Measurements from ENCODE around the gene SPPL2B.
"Not testable (repeated sequence)": the region's sequence is repeated elsewhere in the genome, so short reads cannot be mapped to it uniquely, and the experiment has no call there.

Gene SPPL2B, protein sequence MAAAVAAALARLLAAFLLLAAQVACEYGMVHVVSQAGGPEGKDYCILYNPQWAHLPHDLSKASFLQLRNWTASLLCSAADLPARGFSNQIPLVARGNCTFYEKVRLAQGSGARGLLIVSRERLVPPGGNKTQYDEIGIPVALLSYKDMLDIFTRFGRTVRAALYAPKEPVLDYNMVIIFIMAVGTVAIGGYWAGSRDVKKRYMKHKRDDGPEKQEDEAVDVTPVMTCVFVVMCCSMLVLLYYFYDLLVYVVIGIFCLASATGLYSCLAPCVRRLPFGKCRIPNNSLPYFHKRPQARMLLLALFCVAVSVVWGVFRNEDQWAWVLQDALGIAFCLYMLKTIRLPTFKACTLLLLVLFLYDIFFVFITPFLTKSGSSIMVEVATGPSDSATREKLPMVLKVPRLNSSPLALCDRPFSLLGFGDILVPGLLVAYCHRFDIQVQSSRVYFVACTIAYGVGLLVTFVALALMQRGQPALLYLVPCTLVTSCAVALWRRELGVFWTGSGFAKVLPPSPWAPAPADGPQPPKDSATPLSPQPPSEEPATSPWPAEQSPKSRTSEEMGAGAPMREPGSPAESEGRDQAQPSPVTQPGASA

DNA sequence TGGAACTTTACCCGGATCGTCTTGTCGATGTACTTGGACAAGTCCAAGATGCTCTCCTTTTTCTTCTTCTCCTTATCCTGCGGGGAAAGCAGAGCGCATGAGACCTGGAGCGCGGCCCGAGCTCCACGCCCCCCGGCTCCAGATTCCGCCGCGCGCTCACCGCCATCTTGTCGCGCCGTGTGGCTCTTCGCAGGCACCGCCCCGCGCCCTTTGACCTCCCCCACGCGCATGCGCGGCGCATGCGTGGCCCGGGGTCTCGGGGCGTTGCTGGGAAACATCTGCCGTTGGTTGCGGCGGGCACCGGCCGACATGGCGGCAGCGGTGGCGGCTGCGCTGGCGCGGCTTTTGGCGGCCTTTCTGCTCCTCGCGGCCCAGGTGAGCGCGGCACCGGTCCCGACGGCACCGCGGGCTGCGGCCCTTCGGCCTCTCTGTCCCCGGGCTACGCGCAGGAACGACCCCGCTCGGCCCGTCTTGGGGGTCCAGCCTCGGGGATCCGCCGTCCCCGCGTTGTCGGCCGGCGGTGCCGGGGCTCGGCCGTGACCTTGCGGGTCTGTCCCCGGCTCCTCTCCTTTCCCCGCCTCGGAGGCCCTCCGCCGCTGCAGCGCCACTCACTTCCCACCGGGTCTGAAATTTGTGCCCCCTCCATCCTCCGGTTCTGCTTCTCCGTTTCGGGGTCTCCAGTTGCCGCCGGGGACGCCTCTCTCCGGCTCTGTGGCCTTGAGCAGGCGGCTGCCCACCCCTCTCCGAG, at the start of gene SPPL2B, which contains the start of gene LSM7:
TSS of gene SPPL2B (plus strand) at position 284 of the 748 bp plus-strand sequence. CDS start at position 310, 26 bp downstream.
TSS of gene LSM7 (minus strand) at position 186 of the 748 bp plus-strand sequence. CDS start at position 166, 20 bp downstream.
- DNase-seq = peak; percentile 90

DNA sequence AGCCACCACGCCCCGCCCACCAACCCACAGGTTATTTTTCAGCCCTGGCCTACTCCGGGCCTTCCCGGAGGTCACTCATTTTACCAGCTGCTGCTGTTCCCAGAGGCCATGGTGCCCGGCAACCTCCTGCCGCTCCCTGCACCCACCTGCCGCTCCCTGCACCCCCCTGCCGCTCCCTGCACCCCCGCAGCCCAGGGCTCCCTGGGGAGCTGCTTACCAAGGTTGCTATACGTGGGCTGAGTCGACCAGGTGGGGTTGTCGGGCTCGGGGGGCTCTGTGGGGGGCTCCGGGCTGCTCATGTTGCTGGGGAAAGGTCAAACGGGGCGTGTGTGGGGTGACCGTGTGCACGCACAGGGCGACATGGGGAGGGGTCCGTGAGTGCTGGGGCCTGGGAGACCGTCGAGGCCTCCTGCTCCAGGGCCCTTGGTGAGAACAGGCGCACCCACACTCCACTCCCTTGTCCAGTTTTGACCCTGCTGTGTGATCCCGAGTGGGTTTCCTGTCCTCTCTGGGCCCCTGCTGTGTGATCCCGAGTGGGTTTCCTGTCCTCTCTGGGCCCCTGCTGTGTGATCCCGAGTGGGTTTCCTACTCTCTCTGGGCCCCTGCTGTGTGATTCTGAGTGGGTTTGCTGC, 47.7 kb upstream of the SPPL2B start:
- no peak for DNase-seq

DNA sequence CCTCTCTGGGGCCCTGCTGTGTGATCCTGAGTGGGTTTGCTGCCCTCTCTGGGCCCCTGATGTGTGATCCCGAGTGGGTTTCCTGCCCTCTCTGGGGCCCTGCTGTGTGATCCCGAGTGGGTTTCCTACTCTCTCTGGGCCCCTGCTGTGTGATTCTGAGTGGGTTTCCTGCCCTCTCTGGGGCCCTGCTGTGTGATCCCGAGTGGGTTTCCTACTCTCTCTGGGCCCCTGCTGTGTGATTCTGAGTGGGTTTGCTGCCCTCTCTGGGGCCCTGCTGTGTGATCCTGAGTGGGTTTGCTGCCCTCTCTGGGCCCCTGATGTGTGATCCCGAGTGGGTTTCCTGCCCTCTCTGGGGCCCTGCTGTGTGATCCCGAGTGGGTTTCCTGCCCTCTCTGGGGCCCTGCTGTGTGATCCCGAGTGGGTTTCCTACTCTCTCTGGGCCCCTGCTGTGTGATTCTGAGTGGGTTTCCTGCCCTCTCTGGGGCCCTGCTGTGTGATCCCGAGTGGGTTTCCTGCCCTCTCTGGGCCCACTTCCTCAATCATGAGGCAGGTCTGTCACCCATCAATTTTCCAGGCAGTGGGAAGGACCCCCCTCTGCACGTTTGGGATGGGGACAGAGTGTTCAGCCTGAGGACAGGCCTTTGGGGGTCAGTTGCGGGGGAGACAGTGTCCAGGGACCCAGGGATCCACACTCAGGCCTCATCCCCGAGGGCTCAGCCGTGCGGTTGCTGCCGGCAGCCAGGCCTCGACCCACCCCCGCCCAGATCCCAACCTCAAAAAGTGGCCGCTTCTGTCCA, 47.0 kb upstream of the SPPL2B start:
- not testable (repeated sequence) for DNase-seq

GRCh38 chr19:2282062-2282861, 46.2 kb upstream of the SPPL2B start, which contains the start of gene PEAK3:
PEAK3 (minus strand) TSS chr19:2282175; CDS start chr19:2280931, 1,244 bp downstream.
- DNase-seq = no peak

- DNase-seq = no peak
Measured at GRCh38 chr19:2282862-2283237, 45.6 kb upstream of the SPPL2B start.

DNA sequence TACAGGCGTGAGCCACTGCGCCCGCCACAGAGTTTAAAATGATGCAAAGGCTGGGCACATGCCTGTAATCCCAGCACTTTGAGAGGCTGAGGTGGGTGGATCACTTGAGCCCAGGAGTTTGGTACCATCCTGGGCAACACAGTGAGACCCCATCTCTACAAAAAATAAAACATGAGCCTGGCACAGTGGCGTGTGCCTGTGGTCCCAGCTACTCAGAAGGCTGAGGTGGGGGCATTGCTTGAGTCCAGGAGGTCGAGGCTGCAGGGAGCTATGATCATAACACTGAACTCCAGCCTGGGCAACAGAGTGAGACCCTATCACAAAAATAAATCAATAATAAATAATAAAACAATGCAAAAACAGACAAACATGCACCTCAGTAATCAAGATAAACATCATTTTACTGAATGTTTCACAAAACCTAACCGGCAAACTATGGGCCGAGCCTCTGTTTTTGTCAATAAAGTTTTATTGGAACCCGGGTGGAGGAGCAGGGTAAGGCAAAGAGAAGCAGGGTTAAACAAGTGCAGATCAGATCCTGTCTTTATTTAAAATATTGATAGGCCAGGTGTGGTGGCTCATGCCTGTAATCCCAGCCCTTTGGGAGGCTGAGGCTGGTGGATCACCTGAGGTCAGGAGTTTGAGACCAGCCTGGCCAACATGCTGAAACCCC, 44.5 kb upstream of the SPPL2B start:
- no peak for DNase-seq

- DNase-seq = no peak
Measured at GRCh38 chr19:2286402-2287140, 41.9 kb upstream of the SPPL2B start.

DNA sequence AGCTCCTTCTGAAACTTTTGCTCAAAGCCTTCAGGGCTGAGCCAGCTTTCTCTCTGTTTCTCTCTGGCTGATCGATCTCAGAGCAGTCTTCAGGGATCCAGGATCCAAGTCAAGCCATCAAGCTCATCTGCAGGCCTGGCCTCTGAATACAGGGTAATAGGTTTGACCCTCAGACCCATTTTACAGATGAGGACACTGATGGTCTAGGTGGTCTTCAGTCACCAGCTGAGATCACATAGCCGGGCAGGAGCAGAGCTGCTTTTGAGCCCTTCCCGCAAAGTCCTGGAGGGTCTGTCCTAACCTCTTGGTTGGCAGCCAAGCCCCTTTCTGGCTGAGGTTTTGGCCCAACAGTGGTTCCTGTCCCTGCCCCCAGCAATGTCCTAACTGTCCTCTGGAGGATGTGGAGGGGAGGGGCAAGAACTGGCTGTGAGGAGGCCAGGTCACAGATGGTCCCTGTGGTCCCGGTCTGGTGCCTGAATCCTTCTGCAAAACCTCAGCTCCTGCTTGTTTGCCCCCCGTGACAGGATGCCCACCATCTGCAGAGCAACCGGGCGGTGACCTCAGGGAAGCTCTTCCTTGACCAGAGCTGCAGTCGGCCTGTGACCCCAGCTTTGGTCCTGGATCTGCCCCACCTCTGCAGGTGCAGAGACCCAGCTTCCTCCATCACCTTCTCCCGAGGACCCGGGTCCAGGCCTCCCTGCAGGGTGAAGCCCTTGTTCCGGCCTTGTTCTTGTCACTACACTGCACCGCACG, 40.7 kb upstream of the SPPL2B start:
- DNase-seq = no peak

DNA sequence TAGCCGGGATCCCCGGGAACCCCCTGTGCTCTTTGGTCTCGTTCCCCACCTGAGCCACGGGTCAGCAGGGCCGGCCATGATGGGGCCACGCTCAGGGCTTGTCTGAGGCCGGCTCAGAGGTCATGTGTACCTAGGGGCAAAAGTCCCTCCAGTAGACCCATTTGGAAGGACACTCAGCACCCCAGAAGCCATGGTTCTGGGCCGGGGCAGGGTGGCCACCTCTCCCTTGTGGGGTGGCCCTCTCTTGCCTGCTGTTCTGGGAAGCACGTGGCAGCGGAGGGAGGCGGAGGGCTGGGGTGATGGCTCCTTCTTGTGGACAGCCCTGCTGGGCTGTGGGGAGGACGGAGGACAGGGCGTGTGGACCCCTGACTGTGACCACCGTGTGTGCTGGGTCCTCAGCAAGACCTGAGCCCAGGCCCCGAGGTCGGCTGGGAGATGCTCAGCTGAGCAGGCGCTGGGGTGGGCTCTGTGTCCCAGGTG, 40.1 kb upstream of the SPPL2B start:
- DNase-seq = no peak

- DNase-seq = no peak
Measured at GRCh38 chr19:2288818-2289713, 39.4 kb upstream of the SPPL2B start.

- DNase-seq = peak; percentile 53
Measured at GRCh38 chr19:2289714-2290435, 38.6 kb upstream of the SPPL2B start.

GRCh38 chr19:2290441-2291184, 37.9 kb upstream of the SPPL2B start:
- peak; percentile 25 for DNase-seq

DNA sequence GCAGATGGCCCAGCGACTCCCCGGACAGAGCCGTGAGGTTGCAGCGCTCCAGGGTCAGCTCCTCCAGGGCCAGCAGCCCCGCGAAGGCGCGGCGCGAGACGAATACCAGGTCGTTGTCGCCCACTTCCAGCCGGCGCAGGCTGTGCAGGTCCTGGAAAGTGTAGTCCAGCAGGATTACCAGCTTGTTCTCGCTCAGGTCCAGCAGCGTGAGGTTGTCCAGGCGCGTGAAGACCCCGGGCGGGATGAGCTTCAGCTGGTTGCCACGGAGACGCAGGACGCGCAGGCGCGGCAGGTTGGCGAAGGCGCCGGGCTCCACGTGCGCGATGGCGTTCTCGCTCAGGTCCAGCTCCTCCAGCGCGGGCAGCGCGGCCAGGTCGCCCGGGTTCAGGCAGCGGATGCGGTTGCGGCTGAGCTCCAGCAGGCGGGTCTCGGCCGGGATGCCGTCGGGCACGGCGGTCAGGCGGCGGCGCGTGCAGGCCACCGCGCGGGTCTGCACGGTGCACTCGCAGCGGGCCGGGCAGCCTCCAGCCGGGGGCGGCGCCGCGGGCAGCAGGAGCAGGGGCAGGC, 37.2 kb upstream of the SPPL2B start:
- no peak for DNase-seq

DNA sequence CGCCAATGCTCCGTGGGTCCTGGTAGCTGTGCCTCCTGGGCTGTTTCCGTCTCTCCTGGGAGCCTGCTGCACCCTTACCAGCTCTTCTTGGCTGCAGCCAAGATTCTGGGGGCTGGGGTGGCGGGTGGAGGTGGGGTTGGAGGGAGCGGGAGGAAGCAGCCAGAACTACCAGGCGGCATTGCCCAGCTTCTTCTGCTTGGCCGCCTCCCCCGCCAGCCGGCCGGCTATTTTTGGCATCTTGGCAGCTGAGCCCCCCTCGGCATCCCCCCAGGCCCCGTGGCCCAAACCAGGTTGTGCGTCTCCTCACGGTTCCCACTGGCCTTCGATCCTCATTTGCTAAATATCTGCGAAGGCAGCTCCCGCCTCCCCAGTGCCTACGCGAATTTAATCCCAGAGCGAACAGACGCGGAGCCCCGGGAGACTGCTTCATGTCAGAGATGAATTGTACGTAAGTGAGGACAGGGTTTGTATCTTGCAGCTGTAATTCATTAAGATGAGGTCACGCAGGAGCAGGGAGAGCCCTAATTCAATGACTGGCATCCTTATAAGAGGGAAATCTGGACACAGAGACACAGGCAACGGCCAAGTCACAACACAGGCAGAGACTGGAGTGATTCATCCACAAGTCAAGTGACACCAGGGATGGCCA, 33.7 kb upstream of the SPPL2B start:
- no peak for DNase-seq

GRCh38 chr19:2296141-2296540, 32.3 kb upstream of the SPPL2B start:
- DNase-seq = no peak

DNA sequence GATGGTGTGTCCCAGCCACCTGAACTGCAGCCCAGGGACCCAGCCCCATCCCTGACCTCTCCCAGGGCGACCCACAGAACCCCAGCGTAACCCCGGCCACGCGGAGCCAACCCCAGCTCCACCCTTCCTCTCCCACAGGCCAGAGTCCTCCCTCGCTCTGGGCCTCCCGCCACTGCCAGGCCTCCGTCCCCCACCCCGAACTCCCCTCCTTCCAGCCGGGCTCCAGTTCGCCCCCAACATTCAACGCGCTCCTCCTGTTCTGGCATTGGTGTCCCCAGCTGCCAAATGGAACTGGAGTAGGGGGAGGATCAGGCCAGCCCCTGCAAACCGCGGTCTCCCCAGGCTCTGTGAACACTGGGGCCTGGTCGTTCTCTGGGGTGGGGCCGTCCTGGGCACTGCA, 28.0 kb upstream of the SPPL2B start:
- DNase-seq = no peak

Data from activated CD4-positive, alpha-beta T cell treated with anti-CD3 and anti-CD28 coated beads, Interleukin-2, amount 50 U/mL, for 1 hour (primary cell).